Panc1 (cell line): ENCODE results near the gene USH2A.

Experiments used
- CTCF ChIP-seq: fragments of 450-650 bp; IDR thresholded peaks from 2 replicates; pipeline ENCODE4 v1.5.1; 2017; ENCODE audit warnings: mild to moderate bottlenecking
- TCF7L2 ChIP-seq: IDR thresholded peaks from 2 replicates; pipeline ENCODE4 v1.6.1; 2011; ENCODE audit warnings: mild to moderate bottlenecking, low read depth, low read length, inconsistent platforms

DNA sequence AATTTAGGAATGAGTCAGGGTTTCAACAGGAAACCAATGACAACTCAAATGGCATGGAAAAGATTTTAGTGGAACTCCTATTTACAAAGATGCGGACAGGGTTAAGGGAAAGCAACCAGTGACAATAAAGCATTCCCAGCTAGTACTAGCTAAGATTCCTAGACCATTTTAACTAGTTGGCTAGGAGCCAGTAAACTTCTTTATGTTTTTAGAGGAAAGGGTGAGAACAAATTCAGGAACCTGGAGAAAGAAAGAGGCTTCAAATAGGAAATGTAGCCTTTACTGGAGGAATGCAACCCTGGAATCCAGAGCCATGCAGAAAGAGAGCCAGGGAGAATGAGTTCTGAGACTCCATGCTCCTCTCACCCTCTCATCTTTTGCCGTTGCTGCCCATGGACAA is 439.6 kb downstream of the USH2A start:
- no peak for TF ChIP-seq CTCF
- no peak for TF ChIP-seq TCF7L2
